Gastrocnemius medialis (tissue), 4 donors: ENCODE results near the gene ERI3.

Experiments used
- POLR2A ChIP-seq, 2 donors: fragments of 450-650 bp; IDR thresholded peaks; one replicate each; pipeline ENCODE4 v1.6.1; 2017; ENCODE audit warnings: antibody characterized with exemption in 2 of 2, mild to moderate bottlenecking in 2 of 2, moderate library complexity in 2 of 2
- TF ChIP-seq, protein P1 (sequence below), 5 experiments: fragments of 450-650 bp in 3 of 5; fragments of 200-600 bp in 2 of 5; sonication (generic) in 2 of 5; IDR thresholded peaks in 4 of 5; conservative IDR thresholded peaks in 1 of 5; 1 replicate in 4 of 5; 2 replicates in 1 of 5; pipeline ENCODE4 v1.5.1; 2016 to 2019; ENCODE audit warnings: antibody characterized with exemption in 5 of 5, mild to moderate bottlenecking in 3 of 5, moderate library complexity in 3 of 5

DNA sequence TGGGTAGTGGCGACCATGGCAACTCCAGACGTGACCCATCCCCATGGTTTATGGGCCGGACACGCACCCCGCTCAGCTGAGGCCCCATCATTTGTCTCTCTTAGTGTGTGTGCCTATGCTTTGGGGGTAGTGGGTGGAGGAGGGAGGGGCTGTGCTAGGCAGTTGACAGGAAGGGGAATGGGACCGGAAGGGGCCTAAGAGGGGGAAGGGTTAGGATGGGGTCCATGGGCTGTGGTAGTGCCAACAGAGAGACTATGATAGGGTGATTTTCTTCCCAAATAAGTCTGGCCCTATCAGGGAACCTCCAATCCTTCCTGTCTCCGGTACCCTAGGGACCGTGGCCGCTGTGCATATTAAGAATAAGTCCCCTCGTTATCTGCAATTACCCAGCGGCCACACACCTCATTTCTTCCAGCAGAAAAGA, 131.9 kb downstream of the ERI3 start:
- TF ChIP-seq, protein P1, sequence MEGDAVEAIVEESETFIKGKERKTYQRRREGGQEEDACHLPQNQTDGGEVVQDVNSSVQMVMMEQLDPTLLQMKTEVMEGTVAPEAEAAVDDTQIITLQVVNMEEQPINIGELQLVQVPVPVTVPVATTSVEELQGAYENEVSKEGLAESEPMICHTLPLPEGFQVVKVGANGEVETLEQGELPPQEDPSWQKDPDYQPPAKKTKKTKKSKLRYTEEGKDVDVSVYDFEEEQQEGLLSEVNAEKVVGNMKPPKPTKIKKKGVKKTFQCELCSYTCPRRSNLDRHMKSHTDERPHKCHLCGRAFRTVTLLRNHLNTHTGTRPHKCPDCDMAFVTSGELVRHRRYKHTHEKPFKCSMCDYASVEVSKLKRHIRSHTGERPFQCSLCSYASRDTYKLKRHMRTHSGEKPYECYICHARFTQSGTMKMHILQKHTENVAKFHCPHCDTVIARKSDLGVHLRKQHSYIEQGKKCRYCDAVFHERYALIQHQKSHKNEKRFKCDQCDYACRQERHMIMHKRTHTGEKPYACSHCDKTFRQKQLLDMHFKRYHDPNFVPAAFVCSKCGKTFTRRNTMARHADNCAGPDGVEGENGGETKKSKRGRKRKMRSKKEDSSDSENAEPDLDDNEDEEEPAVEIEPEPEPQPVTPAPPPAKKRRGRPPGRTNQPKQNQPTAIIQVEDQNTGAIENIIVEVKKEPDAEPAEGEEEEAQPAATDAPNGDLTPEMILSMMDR (IDR thresholded peaks at IDR 0.05 in 4 of 5, conservative IDR thresholded peaks at IDR 0.05 in 1 of 5) = no peak
- TF ChIP-seq POLR2A (IDR thresholded peaks at IDR 0.05) = no peak
